Ascending aorta (tissue), 2 donors: ENCODE measurements around the gene SYT14. TPM values are rescaled to one million over a fixed set of nuclear protein-coding genes. Genes with fewer than 3 reads are reported as not detected.
"Not testable (repeated sequence)": the region's sequence is repeated elsewhere in the genome, so short reads cannot be mapped to it uniquely, and the experiment has no call there.

Source experiments
- DNase-seq, 2 donors: peaks; one replicate each; pipeline ENCODE4 v3.0.0-alpha.2; 2019; ENCODE audit warnings: low spot score in 2 of 2
- H3K27ac ChIP-seq, 2 donors: fragments of 200-600 bp; sonication (generic); one replicate each; pipeline ENCODE4 v1.5.1; 2016 to 2017; ENCODE audit warnings: mild to moderate bottlenecking in 1 of 2
- H3K27me3 ChIP-seq: fragments of 200-600 bp; sonication (generic); one replicate; pipeline ENCODE4 v1.5.1; 2017
- H3K36me3 ChIP-seq, 2 donors: fragments of 200-600 bp; sonication (generic); one replicate each; pipeline ENCODE4 v1.5.1; 2016
- H3K4me1 ChIP-seq, 2 donors: fragments of 200-600 bp; sonication (generic); one replicate each; pipeline ENCODE4 v1.5.1; 2016 to 2017; ENCODE audit warnings: mild to moderate bottlenecking in 1 of 2
- H3K4me3 ChIP-seq, 2 donors: fragments of 200-600 bp; sonication (generic); one replicate each; pipeline ENCODE4 v1.5.1; 2016 to 2017; ENCODE audit warnings: mild to moderate bottlenecking in 1 of 2
- H3K9me3 ChIP-seq, 2 donors: fragments of 200-600 bp; sonication (generic); one replicate each; pipeline ENCODE4 v1.5.1; 2016
- intact Hi-C: fragments of 100-400 bp; cut with DNase I; formaldehyde crosslinking; loops from one replicate; pipeline ENCODE4 v1.15.1; 2023
- total RNA-seq: library from RNA; depleted of rRNA; stranded (reverse); fragments of >200 nt; gene quantifications from one replicate; pipeline ENCODE4 v1.1.0, GENCODE V29; 2016
- TF ChIP-seq, protein P1 (sequence below), 3 experiments: fragments of 200-600 bp in 2 of 3; fragments of 450-650 bp in 1 of 3; sonication (generic) in 2 of 3; IDR thresholded peaks; one replicate each; pipeline ENCODE4 v1.5.1; 2016 to 2019; ENCODE audit warnings: antibody characterized with exemption in 3 of 3, mild to moderate bottlenecking in 1 of 3, moderate library complexity in 1 of 3

The SYT14 gene
- total RNA-seq, 1 donor from 2014 or later = not detected

DNA sequence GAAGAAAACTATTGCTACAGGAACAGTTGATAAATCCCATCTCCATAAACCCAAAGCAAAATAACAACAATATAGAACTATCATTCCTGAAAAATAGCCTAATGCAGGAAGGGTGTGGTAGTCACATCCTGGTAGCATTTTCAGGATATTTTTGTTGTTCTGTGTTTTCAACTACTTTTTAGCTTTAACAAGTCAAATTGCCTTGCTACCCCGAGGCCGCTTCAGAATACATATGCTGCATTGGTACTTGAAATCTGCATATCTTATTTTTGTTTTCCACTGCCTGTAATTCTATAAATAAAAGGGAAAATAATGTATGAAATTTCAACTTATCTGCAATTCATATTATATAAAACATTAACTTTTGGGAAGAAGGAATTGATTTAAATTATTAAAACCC is 36.8 kb upstream of the SYT14 start:
- intact Hi-C loops = no loop called here
- Histone ChIP-seq H3K27ac (no peak overlapping the region), H3K27me3 (no peaks in the 10 kb centered on the region), H3K4me3 (no peak overlapping the region), H3K36me3 (no peaks in the 10 kb centered on the region), H3K4me1 (no peaks in the 10 kb centered on the region), H3K9me3 (no peaks in the 10 kb centered on the region)
- TF ChIP-seq, protein P1, sequence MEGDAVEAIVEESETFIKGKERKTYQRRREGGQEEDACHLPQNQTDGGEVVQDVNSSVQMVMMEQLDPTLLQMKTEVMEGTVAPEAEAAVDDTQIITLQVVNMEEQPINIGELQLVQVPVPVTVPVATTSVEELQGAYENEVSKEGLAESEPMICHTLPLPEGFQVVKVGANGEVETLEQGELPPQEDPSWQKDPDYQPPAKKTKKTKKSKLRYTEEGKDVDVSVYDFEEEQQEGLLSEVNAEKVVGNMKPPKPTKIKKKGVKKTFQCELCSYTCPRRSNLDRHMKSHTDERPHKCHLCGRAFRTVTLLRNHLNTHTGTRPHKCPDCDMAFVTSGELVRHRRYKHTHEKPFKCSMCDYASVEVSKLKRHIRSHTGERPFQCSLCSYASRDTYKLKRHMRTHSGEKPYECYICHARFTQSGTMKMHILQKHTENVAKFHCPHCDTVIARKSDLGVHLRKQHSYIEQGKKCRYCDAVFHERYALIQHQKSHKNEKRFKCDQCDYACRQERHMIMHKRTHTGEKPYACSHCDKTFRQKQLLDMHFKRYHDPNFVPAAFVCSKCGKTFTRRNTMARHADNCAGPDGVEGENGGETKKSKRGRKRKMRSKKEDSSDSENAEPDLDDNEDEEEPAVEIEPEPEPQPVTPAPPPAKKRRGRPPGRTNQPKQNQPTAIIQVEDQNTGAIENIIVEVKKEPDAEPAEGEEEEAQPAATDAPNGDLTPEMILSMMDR (IDR thresholded peaks at IDR 0.05) = no peak
- DNase-seq = no peak

DNA sequence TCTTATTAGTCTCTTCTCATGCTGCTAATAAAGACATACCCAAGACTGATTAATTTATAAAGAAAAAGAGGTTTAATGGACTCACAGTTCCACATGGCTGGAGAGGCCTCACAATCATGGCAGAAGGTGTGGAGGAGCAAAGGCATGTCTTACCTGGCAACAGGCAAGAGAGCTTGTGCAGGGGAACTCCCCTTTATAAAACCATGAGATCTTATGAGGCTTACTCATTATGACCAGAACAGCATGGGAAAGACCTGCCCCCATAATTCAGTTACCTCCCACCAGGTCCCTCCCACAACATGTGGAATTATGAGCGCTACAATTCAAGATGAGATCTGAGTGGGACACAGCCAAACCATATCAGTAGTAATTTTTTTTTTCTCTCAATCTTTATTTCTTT is 33.2 kb upstream of the SYT14 start:
- intact Hi-C loops, H3K4me1 ChIP-seq, H3K36me3 ChIP-seq, DNase-seq, H3K27me3 ChIP-seq, H3K27ac ChIP-seq, H3K9me3 ChIP-seq, H3K4me3 ChIP-seq: not testable (repeated sequence)

DNA sequence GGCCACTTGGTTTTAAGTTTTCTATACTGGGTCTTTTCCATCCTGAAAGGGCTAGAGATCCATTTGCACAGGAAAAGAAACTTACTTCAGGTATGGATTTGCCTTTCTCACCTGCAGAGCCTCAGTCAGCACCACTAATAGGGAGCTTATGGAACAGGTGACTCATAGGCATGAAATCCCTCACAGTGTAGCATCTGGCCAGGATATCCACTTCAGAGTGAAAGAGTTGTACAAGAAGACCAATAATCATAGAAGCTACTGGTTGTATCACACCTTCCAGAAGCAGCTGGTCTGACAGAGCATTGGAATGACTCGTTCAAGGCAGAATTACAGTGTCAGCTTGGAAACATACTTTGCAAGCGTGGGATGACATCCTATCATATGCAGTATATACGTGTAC is 26.3 kb upstream of the SYT14 start:
- no peaks in the 10 kb centered on the region for H3K36me3 ChIP-seq
- no peaks in the 10 kb centered on the region for H3K4me1 ChIP-seq
- H3K9me3 ChIP-seq = no peaks in the 10 kb centered on the region
- no peaks in the 10 kb centered on the region for H3K27me3 ChIP-seq
- intact Hi-C loops = no loop called here
- no peak overlapping the region for H3K27ac ChIP-seq
- H3K4me3 ChIP-seq = no peak overlapping the region
- DNase-seq = no peak
- TF ChIP-seq, protein P1 (IDR thresholded peaks at IDR 0.05) = no peak

DNA sequence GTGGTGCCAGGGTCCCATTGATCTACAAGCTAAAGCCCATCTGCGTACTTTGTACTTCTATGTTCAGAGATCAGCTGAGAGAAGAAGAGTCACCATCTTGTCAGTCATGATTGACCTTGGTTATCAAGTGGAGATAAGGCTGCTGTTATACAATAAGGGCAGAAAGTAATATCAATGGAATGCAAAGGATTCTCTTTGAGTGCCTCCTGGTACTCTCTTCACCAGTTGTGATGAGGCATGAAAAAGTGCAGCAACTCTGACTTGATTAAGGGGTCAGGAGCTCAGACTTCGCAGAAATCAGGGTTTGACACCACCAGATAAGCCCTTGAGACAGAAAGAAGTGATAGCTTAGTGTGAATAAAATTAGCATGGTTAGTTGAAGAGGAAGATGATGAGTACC is 25.7 kb upstream of the SYT14 start:
- Histone ChIP-seq H3K36me3 (no peaks in the 10 kb centered on the region), H3K27ac (no peak overlapping the region), H3K9me3 (no peaks in the 10 kb centered on the region), H3K4me3 (no peak overlapping the region), H3K4me1 (no peaks in the 10 kb centered on the region), H3K27me3 (no peaks in the 10 kb centered on the region)
- DNase-seq = no peak
- TF ChIP-seq, protein P1 (IDR thresholded peaks at IDR 0.05) = no peak
- intact Hi-C loops = no loop called here

DNA sequence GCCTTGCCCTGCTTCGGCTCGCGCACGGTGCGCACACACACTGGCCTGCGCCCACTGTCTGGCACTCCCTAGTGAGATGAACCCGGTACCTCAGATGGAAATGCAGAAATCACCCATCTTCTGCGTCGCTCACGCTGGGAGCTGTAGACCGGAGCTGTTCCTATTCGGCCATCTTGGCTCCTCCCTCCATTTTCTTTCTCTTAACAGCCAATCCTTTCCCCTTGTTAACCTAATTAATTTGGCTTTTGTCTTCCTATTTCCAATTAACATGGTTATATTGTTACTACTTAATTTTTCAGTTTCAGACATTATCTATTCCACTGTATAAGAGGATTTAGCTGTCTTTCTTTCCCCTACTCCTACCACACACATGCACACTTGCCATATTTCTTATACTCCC is 18.4 kb upstream of the SYT14 start:
- intact Hi-C loops, H3K4me1 ChIP-seq, H3K4me3 ChIP-seq, H3K9me3 ChIP-seq, H3K27ac ChIP-seq, DNase-seq, H3K27me3 ChIP-seq, H3K36me3 ChIP-seq: not testable (repeated sequence)

DNA sequence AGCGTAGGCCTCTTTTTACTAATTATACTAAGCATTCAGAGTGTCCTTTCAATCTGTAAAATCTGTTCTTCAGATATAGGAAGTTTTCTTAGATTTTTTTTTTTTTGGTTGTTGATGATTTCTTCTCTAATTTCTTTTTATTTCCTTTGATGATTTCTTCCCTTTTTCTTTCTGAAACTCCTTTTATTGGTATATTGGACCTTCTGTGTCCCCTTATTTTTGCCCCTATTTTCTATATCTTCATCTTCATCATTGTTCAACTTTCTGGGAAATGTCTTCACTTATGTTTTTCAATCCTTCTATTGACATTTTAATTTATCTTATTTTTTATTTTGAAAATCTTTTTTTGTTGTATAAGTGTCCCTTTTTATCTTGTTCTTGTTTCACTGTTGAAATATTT is 17.2 kb upstream of the SYT14 start:
- no peak for DNase-seq
- H3K9me3 ChIP-seq = no peaks in the 10 kb centered on the region
- no peak overlapping the region for H3K27ac ChIP-seq
- H3K4me1 ChIP-seq = no peaks in the 10 kb centered on the region
- intact Hi-C loops = no loop called here
- TF ChIP-seq, protein P1 (IDR thresholded peaks at IDR 0.05) = no peak
- no peaks in the 10 kb centered on the region for H3K27me3 ChIP-seq
- no peaks in the 10 kb centered on the region for H3K36me3 ChIP-seq
- no peak overlapping the region for H3K4me3 ChIP-seq

DNA sequence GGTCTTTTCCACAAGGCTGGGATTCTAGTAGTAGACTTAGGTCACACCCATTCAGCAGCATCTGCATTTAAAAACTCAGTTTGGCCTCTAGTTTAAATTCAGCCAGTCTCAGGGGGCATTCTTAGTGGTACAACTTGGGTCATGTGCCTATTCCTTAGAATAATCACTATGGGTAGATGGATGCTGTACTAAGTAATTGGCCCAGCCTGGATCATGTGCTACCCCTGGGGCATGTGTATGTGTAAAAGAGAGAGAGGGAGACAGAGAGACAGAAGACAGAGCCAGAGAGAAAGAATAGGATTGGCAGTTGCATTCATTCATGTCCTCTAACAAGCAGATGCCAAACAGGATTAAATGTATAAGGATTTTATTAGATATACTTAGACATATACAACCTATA is 13.6 kb upstream of the SYT14 start:
- no peaks in the 10 kb centered on the region for H3K9me3 ChIP-seq
- intact Hi-C loops = no loop called here
- no peaks in the 10 kb centered on the region for H3K27me3 ChIP-seq
- no peak overlapping the region for H3K4me3 ChIP-seq
- H3K36me3 ChIP-seq = no peaks in the 10 kb centered on the region
- H3K27ac ChIP-seq = no peak overlapping the region
- DNase-seq = no peak
- H3K4me1 ChIP-seq = no peaks in the 10 kb centered on the region
- TF ChIP-seq, protein P1 (IDR thresholded peaks at IDR 0.05) = no peak
